Bone marrow (tissue), 2 donors: ENCODE results near the gene A2ML1.
"Not testable (repeated sequence)": the region's sequence is repeated elsewhere in the genome, so short reads cannot be mapped to it uniquely, and the experiment has no call there.

Experiments used
- DNase-seq, 2 donors: peaks; one replicate each; lab custom pipeline; 2025; lab: John Stamatoyannopoulos, UW

A2ML1 gene

GRCh38 chr12:8906266-8907180, 84.1 kb downstream of the A2ML1 start:
- DNase-seq: no peak

- DNase-seq: no peak
These were observed 85.1 kb downstream of the A2ML1 start for GRCh38 chr12:8907513-8907912.

GRCh38 chr12:8909752-8910151, 87.3 kb downstream of the A2ML1 start:
- no peak for DNase-seq

GRCh38 chr12:8911606-8912268, 89.3 kb downstream of the A2ML1 start:
- no peak for DNase-seq

GRCh38 chr12:8912914-8913313, 90.5 kb downstream of the A2ML1 start:
- no peak for DNase-seq

GRCh38 chr12:8913702-8914032, 91.2 kb downstream of the A2ML1 start:
- no peak for DNase-seq

- peak; percentile 44 to 55 for DNase-seq
These were observed 91.8 kb downstream of the A2ML1 start, which contains the start of gene PHC1 for GRCh38 chr12:8914033-8914715. TSS of gene PHC1 (plus strand) at chr12:8914509. CDS start at chr12:8917678, 3,169 bp downstream.

GRCh38 chr12:8914716-8915526, 92.5 kb downstream of the A2ML1 start:
- DNase-seq: peak; percentile 19 to 29

- no peak for DNase-seq
These were observed 93.7 kb downstream of the A2ML1 start for GRCh38 chr12:8916154-8916553.

GRCh38 chr12:8917031-8917430, 94.6 kb downstream of the A2ML1 start:
- no peak for DNase-seq

- DNase-seq: no peak
These were observed 95.3 kb downstream of the A2ML1 start for GRCh38 chr12:8917751-8918150.

GRCh38 chr12:8919643-8920042, 97.2 kb downstream of the A2ML1 start:
- DNase-seq: not testable (repeated sequence)

GRCh38 chr12:8922544-8922943, 100.1 kb downstream of the A2ML1 start:
- DNase-seq: no peak
